HG02943 (cell line): ENCODE data around the gene NPAS3.

ENCODE experiments used
- ATAC-seq: cut with Tn5 transposase; IDR thresholded peaks from one replicate; pipeline ENCODE4 v1.9.1; 2021; ENCODE audit warnings: mild to moderate bottlenecking, low read depth, moderate library complexity; ENCODE audit not compliant: unreplicated experiment

NPAS3 gene

GRCh38 chr14:33589334-33589733 is 650.7 kb downstream of the NPAS3 start:
- ATAC-seq, result no peak

- ATAC-seq, result no peak
These were observed 652.4 kb downstream of the NPAS3 start for GRCh38 chr14:33590891-33591630.

GRCh38 chr14:33592297-33592696 is 653.6 kb downstream of the NPAS3 start:
- ATAC-seq, result no peak

GRCh38 chr14:33596211-33597080 is 657.8 kb downstream of the NPAS3 start:
- no peak for ATAC-seq

GRCh38 chr14:33598582-33598981 is 659.9 kb downstream of the NPAS3 start:
- no peak for ATAC-seq

- no peak for ATAC-seq
These were observed 663.7 kb downstream of the NPAS3 start for GRCh38 chr14:33602396-33602795.

- no peak for ATAC-seq
These were observed 667.9 kb downstream of the NPAS3 start for GRCh38 chr14:33606591-33606990.

GRCh38 chr14:33609582-33609981 is 670.9 kb downstream of the NPAS3 start:
- ATAC-seq, result no peak

GRCh38 chr14:33610121-33610520 is 671.4 kb downstream of the NPAS3 start:
- no peak for ATAC-seq

- no peak for ATAC-seq
These were observed 672.9 kb downstream of the NPAS3 start for GRCh38 chr14:33611405-33612196.

- no peak for ATAC-seq
These were observed 673.5 kb downstream of the NPAS3 start for GRCh38 chr14:33612197-33612505.

- no peak for ATAC-seq
These were observed 678.5 kb downstream of the NPAS3 start for GRCh38 chr14:33617154-33617553.

- ATAC-seq, result no peak
These were observed 679.9 kb downstream of the NPAS3 start for GRCh38 chr14:33618361-33619105.

- ATAC-seq, result no peak
These were observed 683.8 kb downstream of the NPAS3 start for GRCh38 chr14:33622496-33622895.

- no peak for ATAC-seq
These were observed 691.1 kb downstream of the NPAS3 start for GRCh38 chr14:33629792-33630191.

- ATAC-seq, result no peak
These were observed 692.3 kb downstream of the NPAS3 start for GRCh38 chr14:33631021-33631420.

- ATAC-seq, result no peak
These were observed 692.8 kb downstream of the NPAS3 start for GRCh38 chr14:33631441-33631840.

- no peak for ATAC-seq
These were observed 696.0 kb downstream of the NPAS3 start for GRCh38 chr14:33634631-33635030.

- ATAC-seq, result no peak
These were observed 698.0 kb downstream of the NPAS3 start for GRCh38 chr14:33636716-33637115.

- ATAC-seq, result no peak
These were observed 703.4 kb downstream of the NPAS3 start for GRCh38 chr14:33642080-33642479.
